B cell (primary cell): ENCODE measurements around the gene NHEJ1. TPM values are rescaled to one million over a fixed set of nuclear protein-coding genes. Genes with fewer than 3 reads are reported as not detected.

Experiments
- ATAC-seq: fragments of 200-7000 bp; cut with Tn5 transposase; one replicate; pipeline ENCODE4 v1.10.0; 2021; ENCODE audit warnings: low read depth, mild to moderate bottlenecking, moderate number of reproducible peaks, moderate library complexity
- CTCF ChIA-PET: fragments of 350-600 bp; sonication (Branson Sonifier 250); formaldehyde crosslinking; loops from one replicate; lab custom pipeline; 2021; ENCODE audit warnings: antibody characterized with exemption, inconsistent platforms; lab: Charles Lee
- POLR2A ChIA-PET: fragments of 350-600 bp; sonication (Branson Sonifier 250); formaldehyde crosslinking; loops from one replicate; lab custom pipeline; 2021; ENCODE audit warnings: antibody characterized with exemption; lab: Charles Lee
- DNase-seq: peaks from one replicate; pipeline ENCODE4 v3.0.0; 2013
- H2AFZ ChIP-seq: 2 replicates; pipeline ENCODE4 v1.6.1; 2012; ENCODE audit warnings: mild to moderate bottlenecking, low read depth, low read length; ENCODE audit not compliant: insufficient read depth, poor library complexity, severe bottlenecking
- H3K27ac ChIP-seq, 2 donors: 1 replicate in 1 of 2; 2 replicates in 1 of 2; pipeline ENCODE4 v1.5.1; 2012 to 2013; ENCODE audit warnings: low read length in 2 of 2, mild to moderate bottlenecking in 2 of 2, moderate library complexity in 1 of 2
- H3K27me3 ChIP-seq, 4 experiments: fragments of 200-600 bp in 1 of 4; sonication (generic) in 1 of 4; replicated peaks in 1 of 4; 1 replicate in 2 of 4; 2 replicates in 2 of 4; pipeline versions ENCODE4 v1.6.1 to v1.7.0; 2013 to 2016; ENCODE audit warnings: low read length in 3 of 4, mild to moderate bottlenecking in 2 of 4, mixed read lengths in 1 of 4, moderate library complexity in 1 of 4; ENCODE audit not compliant: insufficient read depth in 4 of 4, control insufficient read depth in 3 of 4; ENCODE audit errors: control extremely low read depth in 1 of 4
- H3K36me3 ChIP-seq, 2 experiments: replicated peaks in 1 of 2; 1 replicate in 1 of 2; 2 replicates in 1 of 2; pipeline versions ENCODE4 v1.6.1 to v1.7.1; 2013; ENCODE audit warnings: low read length in 1 of 2; ENCODE audit not compliant: insufficient read depth in 2 of 2, control insufficient read depth in 1 of 2; ENCODE audit errors: control extremely low read depth in 1 of 2, extremely low read depth in 1 of 2
- H3K4me1 ChIP-seq, 2 donors: fragments of 200-600 bp in 1 of 2; sonication (generic) in 1 of 2; 1 replicate in 1 of 2; 2 replicates in 1 of 2; pipeline versions ENCODE4 v1.5.1 to v1.6.1; 2013 to 2017; ENCODE audit warnings: low read length in 2 of 2; ENCODE audit not compliant: control insufficient read depth in 2 of 2, insufficient read depth in 2 of 2
- H3K4me2 ChIP-seq: replicated peaks from 2 replicates; pipeline ENCODE3; 2012; ENCODE audit warnings: mild to moderate bottlenecking, low read depth, low read length; ENCODE audit not compliant: poor library complexity, severe bottlenecking
- H3K4me3 ChIP-seq, 5 experiments: fragments of 200-600 bp in 1 of 5; sonication (generic) in 1 of 5; 1 replicate in 3 of 5; 2 replicates in 2 of 5; pipeline versions ENCODE4 v1.5.1 to v1.7.0; 2011 to 2016; ENCODE audit warnings: low read length in 4 of 5, mild to moderate bottlenecking in 4 of 5, low read depth in 2 of 5, control low read depth in 1 of 5, moderate library complexity in 1 of 5; ENCODE audit not compliant: insufficient read depth in 1 of 5; ENCODE audit errors: control extremely low read depth in 1 of 5, extremely low read depth in 1 of 5
- H3K79me2 ChIP-seq: fragments of 200-600 bp; sonication (generic); one replicate; pipeline ENCODE4 v1.6.0; 2016; ENCODE audit warnings: low read length; ENCODE audit not compliant: control insufficient read depth, insufficient read depth
- H3K9ac ChIP-seq: fragments of 200-600 bp; sonication (generic); 2 replicates; pipeline ENCODE4 v1.6.1; 2017; ENCODE audit warnings: mild to moderate bottlenecking, low read length, moderate library complexity
- H3K9me3 ChIP-seq, 3 donors: one replicate each; pipeline versions ENCODE4 v1.6.1 to v1.7.1; 2013; ENCODE audit warnings: low read length in 2 of 3; ENCODE audit not compliant: control insufficient read depth in 2 of 3, insufficient read depth in 1 of 3; ENCODE audit errors: control extremely low read depth in 1 of 3
- H4K20me1 ChIP-seq: 2 replicates; pipeline ENCODE4 v1.6.0; 2012; ENCODE audit warnings: mild to moderate bottlenecking, low read length; ENCODE audit not compliant: insufficient read depth, control insufficient read depth, poor library complexity, severe bottlenecking
- H3K27ac Mint-ChIP-seq: one replicate; pipeline ENCODE4 v1.8.0; 2021; ENCODE audit warnings: mixed read lengths
- H3K27me3 Mint-ChIP-seq: one replicate; pipeline ENCODE4 v1.8.0; 2021; ENCODE audit warnings: mixed read lengths
- H3K4me1 Mint-ChIP-seq: one replicate; pipeline ENCODE4 v1.8.0; 2021; ENCODE audit warnings: mixed read lengths
- H3K4me3 Mint-ChIP-seq: one replicate; pipeline ENCODE4 v1.8.0; 2021; ENCODE audit warnings: mixed read lengths
- H3K9me3 Mint-ChIP-seq: one replicate; pipeline ENCODE4 v1.8.0; 2022; ENCODE audit warnings: mixed read lengths; ENCODE audit not compliant: insufficient read depth
- EZH2 ChIP-seq: IDR thresholded peaks from 2 replicates; pipeline ENCODE4 v1.6.1; 2012; ENCODE audit warnings: borderline replicate concordance, low read depth, mild to moderate bottlenecking, moderate library complexity, low read length; ENCODE audit not compliant: insufficient read depth, poor library complexity, severe bottlenecking
- WGBS: methylation state at CpG from one replicate; pipeline ENCODE4 v1.1.5; 2013; ENCODE audit warnings: missing lambda C conversion rate; ENCODE audit not compliant: insufficient coverage; 5-methylcytosine and 5-hydroxymethylcytosine counted together
- intact Hi-C: fragments of 100-400 bp; cut with micrococcal nuclease; formaldehyde crosslinking; loops from one replicate; pipeline ENCODE4 v1.10.0; 2022
- polyA plus RNA-seq: library from polyadenylated mRNA; depleted of rRNA; stranded (reverse); fragments of >200 nt; gene quantifications from 2 replicates; pipeline ENCODE4 v1.2.3, GENCODE V29; 2012
- total RNA-seq, 2 donors: library from RNA; stranded (reverse); fragments of 120-200 nt in 1 of 2; gene quantifications; 1 replicate in 1 of 2; 2 replicates in 1 of 2; pipeline versions ENCODE4 v1.2.3 to v1.2.4, GENCODE V29; 2013 to 2022
- TF ChIP-seq, protein P1 (sequence below): fragments of 200-600 bp; IDR thresholded peaks from one replicate; pipeline ENCODE4 v1.8.0; 2022; ENCODE audit warnings: antibody characterized with exemption, mild to moderate bottlenecking

NHEJ1 gene
- total and polyA plus RNA-seq, 2 donors (not counting 1 experiment from before 2014, with no cell fraction given): 14.9 to 25.0 TPM

DNA sequence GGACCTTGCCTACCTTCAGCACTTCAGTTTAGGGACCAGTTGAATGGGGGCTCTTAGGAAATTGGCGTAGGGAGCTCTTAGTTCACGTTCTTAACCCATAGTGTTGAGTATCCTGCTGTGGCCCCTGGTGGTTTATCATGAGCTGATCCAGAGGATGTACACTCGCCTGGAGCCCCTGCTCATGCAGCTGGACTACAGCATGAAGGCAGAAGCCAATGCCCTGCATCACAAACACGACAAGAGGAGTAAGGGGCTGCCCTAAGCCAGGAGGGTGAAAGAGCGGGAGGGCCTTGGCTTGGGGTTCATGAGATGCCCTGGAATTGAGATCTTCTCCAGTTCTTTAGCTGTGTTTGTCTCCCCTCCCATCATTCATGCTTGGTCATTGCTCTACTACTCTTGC, 20.3 kb upstream of the NHEJ1 start:
- H3K4me3 ChIP-seq: no peak overlapping the region
- H3K4me1 Mint-ChIP-seq: peaks cover 27% of the 10 kb centered on the region
- no peaks in the 10 kb centered on the region for H3K9me3 Mint-ChIP-seq
- H3K4me1 ChIP-seq: peaks cover 12 to 29% of the 10 kb centered on the region in 2 donors
- H3K27ac ChIP-seq: no peak overlapping the region
- peaks cover 37% of the 10 kb centered on the region for H4K20me1 ChIP-seq
- no peak overlapping the region for H3K9ac ChIP-seq
- POLR2A ChIA-PET: interaction anchor here (0.5 to 0.7 kb wide), 2 partner anchors 72 to 98 kb away, joined by 3 to 6 read pairs; partner anchors contain the start of gene TUBA4B
- DNase-seq (no peak), ATAC-seq (no peak)
- no peak overlapping the region for H3K4me3 Mint-ChIP-seq
- no peak overlapping the region for H3K27ac Mint-ChIP-seq
- H3K36me3 ChIP-seq: peaks cover 2 to 53% of the 10 kb centered on the region in 2 experiments
- intact Hi-C loops: no loop called here
- no peaks in the 10 kb centered on the region for H3K27me3 Mint-ChIP-seq
- TF ChIP-seq EZH2: no peak
- TF ChIP-seq, protein P1, sequence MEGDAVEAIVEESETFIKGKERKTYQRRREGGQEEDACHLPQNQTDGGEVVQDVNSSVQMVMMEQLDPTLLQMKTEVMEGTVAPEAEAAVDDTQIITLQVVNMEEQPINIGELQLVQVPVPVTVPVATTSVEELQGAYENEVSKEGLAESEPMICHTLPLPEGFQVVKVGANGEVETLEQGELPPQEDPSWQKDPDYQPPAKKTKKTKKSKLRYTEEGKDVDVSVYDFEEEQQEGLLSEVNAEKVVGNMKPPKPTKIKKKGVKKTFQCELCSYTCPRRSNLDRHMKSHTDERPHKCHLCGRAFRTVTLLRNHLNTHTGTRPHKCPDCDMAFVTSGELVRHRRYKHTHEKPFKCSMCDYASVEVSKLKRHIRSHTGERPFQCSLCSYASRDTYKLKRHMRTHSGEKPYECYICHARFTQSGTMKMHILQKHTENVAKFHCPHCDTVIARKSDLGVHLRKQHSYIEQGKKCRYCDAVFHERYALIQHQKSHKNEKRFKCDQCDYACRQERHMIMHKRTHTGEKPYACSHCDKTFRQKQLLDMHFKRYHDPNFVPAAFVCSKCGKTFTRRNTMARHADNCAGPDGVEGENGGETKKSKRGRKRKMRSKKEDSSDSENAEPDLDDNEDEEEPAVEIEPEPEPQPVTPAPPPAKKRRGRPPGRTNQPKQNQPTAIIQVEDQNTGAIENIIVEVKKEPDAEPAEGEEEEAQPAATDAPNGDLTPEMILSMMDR: no peak
- H3K4me2 ChIP-seq: no peak overlapping the region
- H2AFZ ChIP-seq: no peak overlapping the region
- CTCF ChIA-PET: interaction anchor here (1.3 to 3.1 kb wide), 7 partner anchors 10 to 117 kb away, joined by 3 to 18 read pairs (median 5); partner anchors contain the start of genes NHEJ1 and SLC23A3
- 96% methylated on average over 4 of the region's 5 CpGs for WGBS
- no peaks in the 10 kb centered on the region for H3K27me3 ChIP-seq
- peaks cover 35% of the 10 kb centered on the region for H3K79me2 ChIP-seq
- no peaks in the 10 kb centered on the region for H3K9me3 ChIP-seq
